ENCODE measurements around the gene SLC39A13. TPM values are rescaled to one million over a fixed set of nuclear protein-coding genes. Genes with fewer than 3 reads are reported as not detected.

The SLC39A13 gene
- total RNA-seq, 1 donor from 2014 or later: 16.7 TPM

GRCh38 chr11:47437746-47438418 is 29.5 kb downstream of the SLC39A13 start:
- Histone ChIP-seq H3K27ac (ENCODE audit: low read depth, low read length) (no peak overlapping the region), H3K9ac (ENCODE audit: low read depth in 1 of 3, low read length in 3 of 3) (peak overlapping the region in 2 of 3 donors; percentile 50 to 61), H3K4me1 (ENCODE audit: control insufficient read depth in 3 of 3, insufficient read depth in 3 of 3, low read length in 3 of 3) (peaks cover 18 to 20% (median 18%) of the 10 kb centered on the region in 3 donors), H3K9me3 (ENCODE audit: control insufficient read depth in 3 of 3, low read length in 3 of 3) (no peaks in the 10 kb centered on the region), H3K4me3 (ENCODE audit: low read length in 3 of 3) (peak overlapping the region in 1 of 3 donors; percentile 13), H3K27me3 (ENCODE audit: control insufficient read depth in 3 of 3, insufficient read depth in 3 of 3, low read length in 3 of 3) (no peaks in the 10 kb centered on the region), H3K36me3 (ENCODE audit: control insufficient read depth in 3 of 3, insufficient read depth in 3 of 3, low read length in 3 of 3) (peaks cover 0 to 5% (median 4%) of the 10 kb centered on the region in 3 donors)

GRCh38 chr11:47438721-47439120 is 30.3 kb downstream of the SLC39A13 start:
- Histone ChIP-seq H3K4me1 (ENCODE audit: control insufficient read depth in 3 of 3, insufficient read depth in 3 of 3, low read length in 3 of 3) (peaks cover 21 to 26% (median 22%) of the 10 kb centered on the region in 3 donors), H3K36me3 (ENCODE audit: control insufficient read depth in 3 of 3, insufficient read depth in 3 of 3, low read length in 3 of 3) (peaks cover 0 to 8% (median 5%) of the 10 kb centered on the region in 3 donors), H3K4me3 (ENCODE audit: low read length in 3 of 3) (no peak overlapping the region), H3K9me3 (ENCODE audit: control insufficient read depth in 3 of 3, low read length in 3 of 3) (no peaks in the 10 kb centered on the region), H3K9ac (ENCODE audit: low read depth in 1 of 3, low read length in 3 of 3) (no peak overlapping the region), H3K27ac (ENCODE audit: low read depth, low read length) (no peak overlapping the region), H3K27me3 (ENCODE audit: control insufficient read depth in 3 of 3, insufficient read depth in 3 of 3, low read length in 3 of 3) (no peaks in the 10 kb centered on the region)

GRCh38 chr11:47440054-47440476 is 31.7 kb downstream of the SLC39A13 start:
- no peak overlapping the region for H3K9ac ChIP-seq (ENCODE audit: low read depth in 1 of 3, low read length in 3 of 3)
- no peak overlapping the region for H3K27ac ChIP-seq (ENCODE audit: low read depth, low read length)
- H3K4me3 ChIP-seq (ENCODE audit: low read length in 3 of 3): no peak overlapping the region
- no peaks in the 10 kb centered on the region for H3K27me3 ChIP-seq (ENCODE audit: control insufficient read depth in 3 of 3, insufficient read depth in 3 of 3, low read length in 3 of 3)
- H3K9me3 ChIP-seq (ENCODE audit: control insufficient read depth in 3 of 3, low read length in 3 of 3): no peaks in the 10 kb centered on the region
- H3K4me1 ChIP-seq (ENCODE audit: control insufficient read depth in 3 of 3, insufficient read depth in 3 of 3, low read length in 3 of 3): peaks cover 16 to 26% (median 22%) of the 10 kb centered on the region in 3 donors
- H3K36me3 ChIP-seq (ENCODE audit: control insufficient read depth in 3 of 3, insufficient read depth in 3 of 3, low read length in 3 of 3): peaks cover 0 to 8% (median 5%) of the 10 kb centered on the region in 3 donors

- no peaks in the 10 kb centered on the region for H3K9me3 ChIP-seq (ENCODE audit: control insufficient read depth in 3 of 3, low read length in 3 of 3)
- peaks cover 2 to 8% (median 5%) of the 10 kb centered on the region in 3 donors for H3K36me3 ChIP-seq (ENCODE audit: control insufficient read depth in 3 of 3, insufficient read depth in 3 of 3, low read length in 3 of 3)
- no peak overlapping the region for H3K4me3 ChIP-seq (ENCODE audit: low read length in 3 of 3)
- H3K9ac ChIP-seq (ENCODE audit: low read depth in 1 of 3, low read length in 3 of 3): no peak overlapping the region
- H3K27me3 ChIP-seq (ENCODE audit: control insufficient read depth in 3 of 3, insufficient read depth in 3 of 3, low read length in 3 of 3): no peaks in the 10 kb centered on the region
- H3K27ac ChIP-seq (ENCODE audit: low read depth, low read length): no peak overlapping the region
- H3K4me1 ChIP-seq (ENCODE audit: control insufficient read depth in 3 of 3, insufficient read depth in 3 of 3, low read length in 3 of 3): peaks cover 16 to 29% (median 22%) of the 10 kb centered on the region in 3 donors
Measured at GRCh38 chr11:47441421-47441820, 33.0 kb downstream of the SLC39A13 start.

- H3K9me3 ChIP-seq (ENCODE audit: control insufficient read depth in 3 of 3, low read length in 3 of 3): no peaks in the 10 kb centered on the region
- H3K36me3 ChIP-seq (ENCODE audit: control insufficient read depth in 3 of 3, insufficient read depth in 3 of 3, low read length in 3 of 3): peaks cover 8 to 12% (median 11%) of the 10 kb centered on the region in 3 donors
- no peak overlapping the region for H3K27ac ChIP-seq (ENCODE audit: low read depth, low read length)
- H3K27me3 ChIP-seq (ENCODE audit: control insufficient read depth in 3 of 3, insufficient read depth in 3 of 3, low read length in 3 of 3): no peaks in the 10 kb centered on the region
- peaks cover 18 to 34% (median 21%) of the 10 kb centered on the region in 3 donors for H3K4me1 ChIP-seq (ENCODE audit: control insufficient read depth in 3 of 3, insufficient read depth in 3 of 3, low read length in 3 of 3)
- no peak overlapping the region for H3K4me3 ChIP-seq (ENCODE audit: low read length in 3 of 3)
- peak overlapping the region in 1 of 3 donors; percentile 33 for H3K9ac ChIP-seq (ENCODE audit: low read depth in 1 of 3, low read length in 3 of 3)
Measured at GRCh38 chr11:47442514-47442913, 34.1 kb downstream of the SLC39A13 start.

GRCh38 chr11:47443028-47443700 is 34.8 kb downstream of the SLC39A13 start:
- Histone ChIP-seq H3K27me3 (ENCODE audit: control insufficient read depth in 3 of 3, insufficient read depth in 3 of 3, low read length in 3 of 3) (no peaks in the 10 kb centered on the region), H3K4me3 (ENCODE audit: low read length in 3 of 3) (no peak overlapping the region), H3K36me3 (ENCODE audit: control insufficient read depth in 3 of 3, insufficient read depth in 3 of 3, low read length in 3 of 3) (peaks cover 8 to 13% (median 12%) of the 10 kb centered on the region in 3 donors), H3K27ac (ENCODE audit: low read depth, low read length) (no peak overlapping the region), H3K9me3 (ENCODE audit: control insufficient read depth in 3 of 3, low read length in 3 of 3) (no peaks in the 10 kb centered on the region), H3K9ac (ENCODE audit: low read depth in 1 of 3, low read length in 3 of 3) (peak overlapping the region in 1 of 3 donors; percentile 33), H3K4me1 (ENCODE audit: control insufficient read depth in 3 of 3, insufficient read depth in 3 of 3, low read length in 3 of 3) (peaks cover 20 to 34% (median 21%) of the 10 kb centered on the region in 3 donors)

- Histone ChIP-seq H3K4me1 (ENCODE audit: control insufficient read depth in 3 of 3, insufficient read depth in 3 of 3, low read length in 3 of 3) (peaks cover 20 to 39% (median 21%) of the 10 kb centered on the region in 3 donors), H3K4me3 (ENCODE audit: low read length in 3 of 3) (no peak overlapping the region), H3K9ac (ENCODE audit: low read depth in 1 of 3, low read length in 3 of 3) (peak overlapping the region in 1 of 3 donors; percentile 51), H3K36me3 (ENCODE audit: control insufficient read depth in 3 of 3, insufficient read depth in 3 of 3, low read length in 3 of 3) (peaks cover 8 to 13% (median 12%) of the 10 kb centered on the region in 3 donors), H3K9me3 (ENCODE audit: control insufficient read depth in 3 of 3, low read length in 3 of 3) (no peaks in the 10 kb centered on the region), H3K27ac (ENCODE audit: low read depth, low read length) (no peak overlapping the region), H3K27me3 (ENCODE audit: control insufficient read depth in 3 of 3, insufficient read depth in 3 of 3, low read length in 3 of 3) (no peaks in the 10 kb centered on the region)
Measured at GRCh38 chr11:47443817-47444216, 35.4 kb downstream of the SLC39A13 start.

- Histone ChIP-seq H3K4me1 (ENCODE audit: control insufficient read depth in 3 of 3, insufficient read depth in 3 of 3, low read length in 3 of 3) (peaks cover 26 to 49% (median 31%) of the 10 kb centered on the region in 3 donors), H3K4me3 (ENCODE audit: low read length in 3 of 3) (no peak overlapping the region), H3K9ac (ENCODE audit: low read depth in 1 of 3, low read length in 3 of 3) (no peak overlapping the region), H3K27ac (ENCODE audit: low read depth, low read length) (no peak overlapping the region), H3K36me3 (ENCODE audit: control insufficient read depth in 3 of 3, insufficient read depth in 3 of 3, low read length in 3 of 3) (peaks cover 8 to 13% (median 12%) of the 10 kb centered on the region in 3 donors), H3K27me3 (ENCODE audit: control insufficient read depth in 3 of 3, insufficient read depth in 3 of 3, low read length in 3 of 3) (no peaks in the 10 kb centered on the region), H3K9me3 (ENCODE audit: control insufficient read depth in 3 of 3, low read length in 3 of 3) (no peaks in the 10 kb centered on the region)
Measured at GRCh38 chr11:47445840-47446239, 37.5 kb downstream of the SLC39A13 start.

GRCh38 chr11:47446833-47447232 is 38.4 kb downstream of the SLC39A13 start:
- Histone ChIP-seq H3K9ac (ENCODE audit: low read depth in 1 of 3, low read length in 3 of 3) (no peak overlapping the region), H3K4me1 (ENCODE audit: control insufficient read depth in 3 of 3, insufficient read depth in 3 of 3, low read length in 3 of 3) (peaks cover 26 to 49% (median 31%) of the 10 kb centered on the region in 3 donors), H3K27me3 (ENCODE audit: control insufficient read depth in 3 of 3, insufficient read depth in 3 of 3, low read length in 3 of 3) (no peaks in the 10 kb centered on the region), H3K27ac (ENCODE audit: low read depth, low read length) (no peak overlapping the region), H3K9me3 (ENCODE audit: control insufficient read depth in 3 of 3, low read length in 3 of 3) (no peaks in the 10 kb centered on the region), H3K36me3 (ENCODE audit: control insufficient read depth in 3 of 3, insufficient read depth in 3 of 3, low read length in 3 of 3) (peaks cover 7 to 9% (median 8%) of the 10 kb centered on the region in 3 donors), H3K4me3 (ENCODE audit: low read length in 3 of 3) (no peak overlapping the region)

- H3K9ac ChIP-seq (ENCODE audit: low read depth in 1 of 3, low read length in 3 of 3): peak overlapping the region; percentile 82 to 94 (median 86)
- peak overlapping the region; percentile 68 to 94 (median 91) for H3K4me3 ChIP-seq (ENCODE audit: low read length in 3 of 3)
- H3K27ac ChIP-seq (ENCODE audit: low read depth, low read length): peak overlapping the region; percentile 86
Measured at GRCh38 chr11:47447906-47448305, 39.5 kb downstream of the SLC39A13 start.

More at GRCh38 chr11:47447906-47448305, 39.5 kb downstream of the SLC39A13 start:
- Histone ChIP-seq H3K36me3 (ENCODE audit: control insufficient read depth in 3 of 3, insufficient read depth in 3 of 3, low read length in 3 of 3) (peaks cover 7 to 9% (median 8%) of the 10 kb centered on the region in 3 donors), H3K9me3 (ENCODE audit: control insufficient read depth in 3 of 3, low read length in 3 of 3) (no peaks in the 10 kb centered on the region), H3K27me3 (ENCODE audit: control insufficient read depth in 3 of 3, insufficient read depth in 3 of 3, low read length in 3 of 3) (no peaks in the 10 kb centered on the region), H3K4me1 (ENCODE audit: control insufficient read depth in 3 of 3, insufficient read depth in 3 of 3, low read length in 3 of 3) (peaks cover 22 to 41% (median 26%) of the 10 kb centered on the region in 3 donors)

All from skeletal muscle tissue (tissue), 4 donors.